ENCODE results near the gene ACOX3. TPM values are rescaled to one million over a fixed set of nuclear protein-coding genes. Genes with fewer than 3 reads are reported as not detected.

The ACOX3 gene
- polyA plus RNA-seq, 3 donors: 12.7 to 14.6 (median 13.7) TPM

DNA sequence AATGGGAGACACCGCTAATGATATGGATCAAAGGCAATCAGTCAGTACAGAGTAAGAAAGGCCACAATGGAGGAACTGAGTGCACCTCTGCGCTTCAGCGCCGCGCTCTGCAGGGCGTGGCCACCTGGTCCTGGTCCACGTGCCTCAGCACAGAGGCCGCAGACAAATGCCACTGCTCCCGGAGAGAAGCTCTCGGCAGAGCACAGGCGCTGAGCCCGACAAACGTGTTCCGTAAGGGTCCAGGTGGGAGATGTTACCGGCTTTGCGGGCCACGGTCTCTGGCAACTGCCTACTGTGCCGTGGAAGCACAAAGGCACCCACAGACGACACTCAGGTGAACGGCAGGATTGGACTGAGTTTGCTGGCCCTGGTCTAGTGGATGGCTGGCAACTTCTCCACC is 68.9 kb downstream of the ACOX3 start:
- WGBS, 3 donors: 94 to 98% (median 96%) methylated on average over 20 of the region's 20 CpGs
- no peak overlapping the region for H3K27ac ChIP-seq (ENCODE audit: low read depth, low read length)

GRCh38 chr4:8370835-8371595 is 69.5 kb downstream of the ACOX3 start:
- no peak overlapping the region for H3K27ac ChIP-seq (ENCODE audit: low read depth, low read length)
- WGBS, 3 donors: 88 to 91% (median 90%) methylated on average over 24 of the region's 24 CpGs

GRCh38 chr4:8370106-8370787 is 70.3 kb downstream of the ACOX3 start:
- H3K27ac ChIP-seq (ENCODE audit: low read depth, low read length): no peak overlapping the region
- 89 to 93% (median 91%) methylated on average over 16 of the region's 16 CpGs for WGBS, 3 donors

DNA sequence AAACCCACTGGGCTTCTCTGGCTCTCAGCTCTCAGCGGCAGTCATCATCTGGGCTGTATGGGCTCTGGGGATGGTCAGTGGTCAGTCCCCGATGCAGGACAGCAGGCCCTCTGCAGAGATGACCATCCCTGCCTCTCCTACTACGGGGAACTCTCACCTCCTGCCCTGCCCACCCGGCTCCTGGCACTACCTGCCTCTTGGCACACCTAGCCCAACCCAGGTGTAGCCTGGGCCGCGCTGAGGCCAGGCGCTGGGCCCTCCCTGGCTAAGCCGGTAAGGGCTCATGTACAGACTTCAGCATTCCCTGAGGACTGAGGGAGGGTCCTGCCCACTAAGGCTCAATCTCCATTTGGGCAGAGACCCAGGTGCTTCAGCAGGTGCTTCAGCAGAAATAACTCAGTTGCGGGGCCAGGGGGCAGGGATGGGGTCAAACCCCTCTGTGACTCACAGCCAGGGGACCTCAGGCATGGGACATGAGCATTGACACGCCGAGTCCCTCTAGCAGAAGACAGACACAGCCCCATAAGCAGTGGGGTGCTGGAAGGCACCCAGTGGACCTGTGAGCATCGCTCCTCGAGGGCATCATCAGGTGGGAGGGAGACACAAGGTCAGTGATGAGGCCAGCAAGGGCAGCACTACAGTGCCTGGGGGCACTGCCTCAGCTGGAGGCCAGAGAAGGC is 71.0 kb downstream of the ACOX3 start:
- WGBS, 3 donors: 92 to 94% (median 94%) methylated on average over 13 of the region's 13 CpGs
- H3K27ac ChIP-seq (ENCODE audit: low read depth, low read length): no peak overlapping the region

DNA sequence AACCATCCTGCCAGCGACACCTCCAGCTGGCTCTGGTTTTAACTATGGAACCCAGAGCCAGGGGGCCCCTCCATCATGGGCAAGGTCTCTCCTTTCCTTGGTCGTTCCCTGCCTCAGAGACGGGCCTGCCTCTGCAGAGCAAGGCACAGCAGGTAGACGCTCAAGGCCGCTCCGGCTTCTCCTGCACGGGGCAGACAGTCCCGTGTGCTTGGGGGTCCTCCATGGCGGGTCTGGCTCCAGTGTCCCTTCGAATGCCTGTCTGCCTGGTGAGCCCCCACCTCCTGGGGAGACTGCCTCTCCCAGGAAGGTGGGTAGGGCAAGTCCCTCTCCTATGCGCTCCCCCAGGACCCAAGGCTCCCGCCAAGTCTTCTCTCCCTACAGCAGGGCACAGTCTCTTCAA is 71.5 kb downstream of the ACOX3 start:
- H3K27ac ChIP-seq (ENCODE audit: low read depth, low read length): no peak overlapping the region
- 85 to 96% (median 95%) methylated on average over 11 to 12 of the region's 12 CpGs for WGBS, 3 donors

DNA sequence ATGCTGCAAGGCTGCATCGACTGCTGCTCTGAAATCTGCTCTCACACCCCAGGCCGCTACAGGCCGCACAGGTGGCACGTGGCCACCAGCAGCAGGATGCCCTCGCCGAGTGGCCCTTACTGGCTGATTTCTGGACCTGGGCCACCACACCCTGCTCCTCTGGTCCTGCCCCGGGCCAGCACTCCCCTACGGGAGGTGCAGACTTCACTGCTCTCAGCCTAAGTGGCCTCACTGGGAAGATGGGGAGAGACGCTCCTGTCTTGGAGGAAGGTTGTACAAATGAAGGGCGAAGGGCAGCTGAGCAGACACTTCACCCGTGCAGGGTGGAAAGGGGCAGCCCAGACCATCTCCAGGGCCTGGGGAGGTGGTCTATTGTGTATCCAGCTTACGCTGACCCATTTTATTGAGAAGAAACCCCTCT is 72.5 kb downstream of the ACOX3 start:
- H3K27ac ChIP-seq (ENCODE audit: low read depth, low read length): no peak overlapping the region
- 85 to 90% (median 90%) methylated on average over 12 of the region's 12 CpGs for WGBS, 3 donors

DNA sequence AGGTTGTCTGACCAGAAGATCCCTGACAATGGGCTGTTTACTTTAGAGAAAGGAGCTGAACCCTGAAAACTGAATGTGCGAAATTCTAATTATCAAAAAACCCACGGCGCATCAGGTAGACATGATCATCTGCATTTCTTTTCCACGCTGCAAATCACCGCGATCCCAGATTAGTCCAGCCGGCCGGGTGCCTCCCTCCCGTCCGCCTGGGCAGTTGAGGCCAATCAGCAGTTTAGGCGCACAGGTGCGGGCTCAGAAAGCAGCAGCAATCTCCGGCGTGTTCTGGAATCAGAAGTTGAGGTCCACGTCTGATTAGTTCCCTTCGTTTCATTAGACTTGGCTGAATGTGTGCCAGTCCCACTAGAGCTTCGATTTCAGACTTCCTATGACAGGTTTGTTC is 73.9 kb downstream of the ACOX3 start:
- 86 to 91% (median 91%) methylated on average over 17 of the region's 17 CpGs for WGBS, 3 donors
- H3K27ac ChIP-seq (ENCODE audit: low read depth, low read length): no peak overlapping the region

DNA sequence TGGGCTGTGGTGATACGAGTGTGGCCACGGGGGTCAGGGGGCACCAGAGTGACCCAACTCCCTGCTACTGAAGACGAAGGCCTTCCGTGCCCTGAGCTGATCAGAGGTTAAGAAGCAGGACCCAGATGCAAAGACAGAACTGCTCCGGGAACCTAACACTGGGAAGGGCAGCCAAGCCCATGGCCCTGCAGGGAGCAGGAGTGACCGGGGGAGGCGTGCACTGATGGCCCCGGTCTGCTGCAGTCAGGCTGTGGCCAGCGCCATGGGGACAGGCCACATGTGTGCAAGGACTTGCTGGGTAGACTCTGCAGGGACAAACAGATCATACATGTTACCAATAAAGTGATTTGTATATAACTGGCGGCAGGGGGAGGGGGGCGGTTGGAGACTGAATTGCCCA is 74.6 kb downstream of the ACOX3 start:
- 85 to 92% (median 89%) methylated on average over 11 of the region's 11 CpGs for WGBS, 3 donors
- H3K27ac ChIP-seq (ENCODE audit: low read depth, low read length): no peak overlapping the region

- no peak overlapping the region for H3K27ac ChIP-seq (ENCODE audit: low read depth, low read length)
- WGBS, 3 donors: 86 to 92% (median 90%) methylated on average over 13 of the region's 13 CpGs
Observed at GRCh38 chr4:8365353-8365752, 75.2 kb downstream of the ACOX3 start.

- 95 to 99% (median 95%) methylated on average over 12 of the region's 12 CpGs for WGBS, 3 donors
- no peak overlapping the region for H3K27ac ChIP-seq (ENCODE audit: low read depth, low read length)
Observed at GRCh38 chr4:8364848-8365350, 75.6 kb downstream of the ACOX3 start.

DNA sequence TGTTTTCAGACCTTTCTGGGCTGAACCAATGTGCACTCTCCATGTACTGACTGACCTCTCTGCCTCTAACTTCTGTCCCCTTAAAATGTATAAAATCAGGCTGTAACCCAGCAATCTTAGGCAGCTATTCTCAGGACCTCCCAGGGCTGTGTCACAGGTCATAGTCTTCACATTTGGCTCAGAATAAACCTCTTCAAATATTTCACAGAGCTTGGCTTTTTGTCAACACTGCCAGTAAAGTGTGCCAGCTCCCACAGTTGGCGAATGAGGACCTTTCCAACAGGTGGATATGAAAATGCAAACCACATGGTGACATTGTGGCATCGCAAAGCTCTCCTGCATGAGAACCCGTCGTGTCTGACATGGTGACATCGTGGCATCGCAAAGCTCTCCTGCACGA is 76.4 kb downstream of the ACOX3 start:
- no peak overlapping the region for H3K27ac ChIP-seq (ENCODE audit: low read depth, low read length)

GRCh38 chr4:8362483-8362882 is 78.0 kb downstream of the ACOX3 start:
- H3K27ac ChIP-seq (ENCODE audit: low read depth, low read length): no peak overlapping the region
- 35 to 100% (median 42%) methylated on average over 1 of the region's 1 CpG for WGBS, 3 donors

More for the DNA sequence above, 76.4 kb downstream of the ACOX3 start:
- 85 to 98% (median 95%) methylated on average over 7 of the region's 7 CpGs for WGBS, 3 donors

DNA sequence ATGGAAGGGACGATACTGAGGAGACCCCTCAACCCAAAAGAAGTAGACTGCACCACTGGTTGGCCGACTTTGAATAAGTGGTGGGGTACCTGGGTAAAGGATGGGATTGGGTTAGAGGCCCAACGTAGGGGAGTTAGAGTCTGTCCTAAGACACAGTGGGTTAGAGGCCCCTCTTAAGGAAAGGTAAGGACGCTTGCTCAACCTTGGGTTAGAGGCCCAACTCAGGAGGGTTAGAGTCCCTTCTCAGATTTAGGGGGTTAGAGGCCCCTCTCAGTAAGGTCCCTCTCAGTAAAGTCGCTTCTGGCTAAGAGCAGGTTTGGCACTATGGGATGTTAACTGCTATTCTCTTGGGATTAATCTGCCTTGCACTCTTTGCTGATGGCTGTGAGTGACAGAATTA is 81.3 kb downstream of the ACOX3 start:
- H3K27ac ChIP-seq (ENCODE audit: low read depth, low read length): no peak overlapping the region

DNA sequence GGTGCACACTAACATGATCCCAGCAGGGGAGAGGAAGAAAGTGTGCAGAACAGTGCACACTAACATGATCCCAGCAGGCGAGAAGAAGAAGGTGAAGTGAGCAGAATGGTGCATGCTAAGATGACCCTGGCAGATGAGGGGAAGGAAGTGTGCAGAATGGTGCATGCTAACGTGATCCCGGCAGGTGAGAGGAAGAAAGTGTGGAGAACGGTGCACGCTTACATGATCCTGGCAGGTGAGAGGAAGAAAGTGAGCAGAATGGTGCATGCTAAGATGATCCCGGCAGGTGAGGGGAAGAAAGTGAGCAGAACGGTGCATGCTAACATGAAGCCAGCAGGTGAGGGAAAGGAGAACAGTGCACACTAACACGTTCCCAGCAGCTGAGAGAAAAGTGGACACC is 83.7 kb downstream of the ACOX3 start:
- 80 to 85% (median 84%) methylated on average over 8 of the region's 8 CpGs for WGBS, 3 donors
- no peak overlapping the region for H3K27ac ChIP-seq (ENCODE audit: low read depth, low read length)

More for the DNA sequence above, 81.3 kb downstream of the ACOX3 start:
- 77 to 91% (median 77%) methylated on average over 5 of the region's 5 CpGs for WGBS, 3 donors

GRCh38 chr4:8355864-8356565 is 84.5 kb downstream of the ACOX3 start:
- no peak overlapping the region for H3K27ac ChIP-seq (ENCODE audit: low read depth, low read length)
- WGBS, 3 donors: 69 to 77% (median 70%) methylated on average over 8 of the region's 8 CpGs

DNA sequence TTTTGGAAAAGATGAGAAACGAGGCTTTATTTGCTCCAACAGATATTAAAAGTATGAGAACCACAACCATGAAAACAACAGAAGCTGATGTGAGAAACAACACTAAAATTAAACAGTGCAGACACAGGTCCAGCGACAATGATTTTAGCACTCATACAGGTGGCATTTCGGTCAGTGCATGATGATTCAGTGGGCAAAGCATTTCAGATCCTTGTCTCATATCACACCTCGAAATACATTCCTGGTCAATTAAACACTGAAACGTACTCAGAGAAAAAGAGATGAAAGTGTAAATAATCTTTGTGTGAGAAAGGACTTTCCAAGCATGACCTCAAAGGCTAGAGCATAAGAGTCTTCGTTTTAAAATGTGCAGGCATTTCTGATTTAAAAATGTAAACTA is 85.2 kb downstream of the ACOX3 start:
- H3K27ac ChIP-seq (ENCODE audit: low read depth, low read length): no peak overlapping the region
- WGBS, 3 donors: 67 to 87% (median 81%) methylated on average over 6 of the region's 6 CpGs

- 69 to 87% (median 76%) methylated on average over 12 of the region's 12 CpGs for WGBS, 3 donors
- H3K27ac ChIP-seq (ENCODE audit: low read depth, low read length): no peak overlapping the region
Observed at GRCh38 chr4:8353912-8354453, 86.5 kb downstream of the ACOX3 start.

DNA sequence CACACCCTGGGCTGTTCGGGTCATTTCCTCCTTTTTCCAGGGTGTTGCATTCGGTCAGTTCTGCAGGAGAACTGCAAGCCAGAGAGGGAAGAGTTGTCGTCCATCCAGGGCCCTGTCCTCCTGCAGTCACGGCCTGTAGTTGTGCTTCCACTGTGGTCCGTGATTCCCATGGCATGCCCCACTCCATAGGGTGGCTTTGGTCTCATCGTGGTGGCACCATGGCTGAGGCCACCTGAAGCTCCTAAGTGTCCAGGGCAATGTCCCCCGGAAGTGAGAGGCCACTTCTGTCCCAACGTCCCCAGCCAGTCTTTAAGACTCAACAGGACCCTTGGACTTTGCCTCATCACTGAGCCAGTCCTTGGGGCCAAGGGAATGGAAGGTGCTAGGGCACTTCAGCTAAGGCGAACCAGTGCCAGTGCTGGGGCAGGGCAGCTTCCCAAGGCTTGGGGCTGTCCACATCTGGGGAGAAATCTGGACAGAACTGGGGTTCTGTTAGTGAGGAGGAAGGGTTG is 87.3 kb downstream of the ACOX3 start:
- H3K27ac ChIP-seq (ENCODE audit: low read depth, low read length): no peak overlapping the region
- WGBS, 3 donors: 86 to 90% (median 89%) methylated on average over 9 of the region's 9 CpGs
